Gastrocnemius medialis (tissue), 4 donors: Measurements from ENCODE around the gene B4GALNT2.
"Not testable (repeated sequence)": the region's sequence is repeated elsewhere in the genome, so short reads cannot be mapped to it uniquely, and the experiment has no call there.

ENCODE experiments used
- POLR2A ChIP-seq, 2 donors: fragments of 450-650 bp; IDR thresholded peaks; one replicate each; pipeline ENCODE4 v1.6.1; 2017; ENCODE audit warnings: antibody characterized with exemption in 2 of 2, mild to moderate bottlenecking in 2 of 2, moderate library complexity in 2 of 2
- TF ChIP-seq, protein P1 (sequence below), 5 experiments: fragments of 450-650 bp in 3 of 5; fragments of 200-600 bp in 2 of 5; sonication (generic) in 2 of 5; IDR thresholded peaks in 4 of 5; conservative IDR thresholded peaks in 1 of 5; 1 replicate in 4 of 5; 2 replicates in 1 of 5; pipeline ENCODE4 v1.5.1; 2016 to 2019; ENCODE audit warnings: antibody characterized with exemption in 5 of 5, mild to moderate bottlenecking in 3 of 5, moderate library complexity in 3 of 5

- TF ChIP-seq, protein P1, sequence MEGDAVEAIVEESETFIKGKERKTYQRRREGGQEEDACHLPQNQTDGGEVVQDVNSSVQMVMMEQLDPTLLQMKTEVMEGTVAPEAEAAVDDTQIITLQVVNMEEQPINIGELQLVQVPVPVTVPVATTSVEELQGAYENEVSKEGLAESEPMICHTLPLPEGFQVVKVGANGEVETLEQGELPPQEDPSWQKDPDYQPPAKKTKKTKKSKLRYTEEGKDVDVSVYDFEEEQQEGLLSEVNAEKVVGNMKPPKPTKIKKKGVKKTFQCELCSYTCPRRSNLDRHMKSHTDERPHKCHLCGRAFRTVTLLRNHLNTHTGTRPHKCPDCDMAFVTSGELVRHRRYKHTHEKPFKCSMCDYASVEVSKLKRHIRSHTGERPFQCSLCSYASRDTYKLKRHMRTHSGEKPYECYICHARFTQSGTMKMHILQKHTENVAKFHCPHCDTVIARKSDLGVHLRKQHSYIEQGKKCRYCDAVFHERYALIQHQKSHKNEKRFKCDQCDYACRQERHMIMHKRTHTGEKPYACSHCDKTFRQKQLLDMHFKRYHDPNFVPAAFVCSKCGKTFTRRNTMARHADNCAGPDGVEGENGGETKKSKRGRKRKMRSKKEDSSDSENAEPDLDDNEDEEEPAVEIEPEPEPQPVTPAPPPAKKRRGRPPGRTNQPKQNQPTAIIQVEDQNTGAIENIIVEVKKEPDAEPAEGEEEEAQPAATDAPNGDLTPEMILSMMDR (IDR thresholded peaks at IDR 0.05 in 4 of 5, conservative IDR thresholded peaks at IDR 0.05 in 1 of 5), result not testable (repeated sequence)
- not testable (repeated sequence) for TF ChIP-seq POLR2A (IDR thresholded peaks at IDR 0.05)
Measured at GRCh38 chr17:49103360-49103759, 29.2 kb upstream of the B4GALNT2 start.
